Activated T-helper 9 cell treated with anti-CD3 and anti-CD28 coated beads, Interleukin-2, amount 50 U/mL, for 16 hours (primary cell): ENCODE measurements around the gene ANTXR1.

Experiments used
- DNase-seq: peaks from one replicate; pipeline ENCODE4 v3.0.0-alpha.2; 2020; ENCODE audit warnings: low read depth

The ANTXR1 gene

DNA sequence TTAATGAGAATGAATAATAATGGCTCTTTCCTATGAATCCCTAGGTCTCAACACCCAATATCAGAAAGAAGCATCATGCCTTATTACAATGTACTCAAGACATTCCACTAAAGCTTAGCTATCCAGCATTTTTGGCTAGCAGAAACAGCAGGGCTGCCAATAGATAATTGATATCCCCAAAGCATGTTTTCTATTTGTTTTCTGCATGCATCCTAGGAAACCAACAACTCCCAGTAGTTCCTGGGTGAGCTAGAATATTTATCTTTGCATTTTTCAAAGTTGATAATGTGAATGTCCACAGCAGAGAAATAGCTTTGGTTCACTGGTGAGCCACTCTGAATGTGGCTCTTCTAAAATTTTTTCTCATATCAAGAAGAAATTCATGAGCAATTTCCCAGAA lies 5.8 kb upstream of the ANTXR1 start:
- no peak for DNase-seq

DNA sequence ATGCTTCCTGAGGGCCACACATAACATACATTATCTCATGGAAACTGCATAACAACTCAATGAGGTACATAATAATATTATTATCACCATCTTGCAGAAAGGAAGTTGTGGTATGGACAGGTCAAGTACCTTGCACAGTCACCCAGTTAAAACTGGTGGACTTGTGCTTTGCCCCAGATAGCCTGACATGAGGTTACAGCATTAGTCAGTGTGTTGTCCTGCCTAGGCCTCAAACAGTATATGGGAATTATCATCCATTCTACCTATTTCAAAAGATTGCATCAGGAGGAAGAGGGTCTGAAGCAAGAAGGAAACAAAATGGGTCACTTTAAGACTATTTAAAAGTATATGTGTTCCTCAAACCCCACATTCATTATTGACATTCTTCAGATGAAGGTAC lies 5.4 kb upstream of the ANTXR1 start:
- DNase-seq, result no peak

DNA sequence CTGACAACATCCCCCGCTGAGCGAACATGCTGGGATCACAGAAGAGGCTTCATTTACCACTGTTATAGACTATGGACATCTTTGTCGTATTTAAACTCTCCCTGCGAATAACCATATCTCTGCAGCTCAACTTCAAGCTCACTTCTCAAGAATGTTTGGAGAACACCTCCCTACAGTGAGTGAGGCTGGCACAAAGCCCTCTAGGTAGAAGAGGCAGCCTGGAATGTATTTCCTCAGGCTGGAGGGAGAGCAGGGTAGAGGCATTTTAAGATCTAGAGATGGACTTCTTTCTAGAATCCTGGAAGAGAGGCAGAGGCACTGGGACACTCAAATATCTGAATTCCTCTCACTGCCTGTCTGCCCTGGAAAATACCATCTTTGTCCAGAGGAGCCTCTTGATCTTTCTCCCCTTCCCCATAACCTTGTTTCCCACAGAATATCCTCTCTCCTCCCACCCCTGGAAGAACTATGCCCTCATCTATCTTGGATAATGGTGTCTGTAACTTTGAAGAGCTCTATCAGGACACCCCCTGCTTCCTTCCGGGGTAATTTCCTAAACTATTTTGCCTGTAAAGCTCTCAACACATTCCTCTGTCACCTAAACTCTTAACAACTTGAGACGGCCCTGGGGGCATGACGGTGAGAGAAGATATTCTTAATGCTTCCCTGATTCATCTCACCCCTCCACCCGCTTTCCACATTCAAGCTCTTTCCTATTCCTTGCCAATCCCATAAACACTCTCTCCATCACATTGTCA lies 2.4 kb upstream of the ANTXR1 start:
- DNase-seq, result no peak

DNA sequence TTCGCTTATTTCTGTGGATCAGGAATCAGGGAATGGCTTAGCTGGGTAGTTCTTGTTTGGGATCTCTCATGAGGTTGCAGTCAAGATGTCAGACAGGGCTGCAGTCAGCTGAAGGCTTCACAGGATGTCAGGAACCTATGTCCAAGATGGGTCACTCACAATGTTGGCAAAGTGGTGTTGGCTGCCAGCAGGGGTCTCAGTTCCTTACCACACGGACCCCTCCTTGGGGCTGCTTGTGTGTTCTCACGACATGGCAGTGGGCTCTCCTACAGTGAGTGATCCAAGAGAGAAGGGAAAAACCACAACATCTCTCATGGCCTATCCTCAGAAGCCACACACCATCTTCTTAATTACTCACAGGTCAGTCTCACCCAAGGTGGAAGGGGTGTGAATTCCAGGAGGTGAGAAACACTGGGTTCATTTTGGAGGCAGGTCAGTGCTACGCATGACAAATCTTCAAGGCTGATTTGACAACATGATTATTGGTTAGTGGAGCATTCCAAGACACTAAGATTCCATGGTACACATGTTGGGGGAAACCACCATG lies 1.3 kb upstream of the ANTXR1 start:
- no peak for DNase-seq

DNA sequence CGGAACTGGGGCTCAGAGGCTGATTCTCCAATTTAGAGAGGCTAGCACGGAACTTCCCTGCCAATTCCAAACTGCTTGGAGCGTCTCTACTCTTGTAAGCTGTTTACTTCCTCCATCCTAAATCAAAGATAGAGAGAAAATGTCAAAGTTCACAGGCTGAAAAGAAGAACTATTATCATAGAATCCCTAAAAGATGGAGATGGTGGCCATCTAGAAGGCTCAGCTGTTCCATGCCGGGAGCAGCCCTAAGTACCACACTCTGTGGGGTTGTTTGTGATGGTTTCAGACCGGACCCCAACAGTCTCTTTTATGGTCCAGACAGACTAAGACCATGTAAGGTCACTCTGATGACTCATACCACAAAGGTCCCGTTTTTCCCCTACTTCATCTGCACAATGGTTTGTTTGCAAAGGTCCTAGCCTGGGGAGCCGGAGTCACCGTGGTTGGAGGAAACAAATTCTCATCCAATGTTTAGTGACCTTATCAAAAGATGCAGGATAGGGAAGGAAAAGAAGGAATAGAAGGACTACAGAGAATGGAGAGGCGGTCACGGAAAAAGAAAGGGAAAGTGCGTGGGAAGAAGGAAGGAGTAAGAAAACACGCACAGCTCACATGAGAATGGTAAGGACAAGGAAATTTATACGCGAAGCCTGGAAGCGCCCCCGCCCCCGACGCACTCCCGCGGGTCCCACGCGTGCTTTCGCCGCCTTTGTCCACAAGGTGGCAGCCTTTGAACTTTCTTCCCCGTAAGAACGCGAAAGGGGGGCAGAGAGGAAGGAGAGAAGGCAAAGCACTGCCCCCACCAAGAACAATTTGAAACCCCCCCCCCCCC lies 453 bp upstream of the ANTXR1 start:
- no peak for DNase-seq

DNA sequence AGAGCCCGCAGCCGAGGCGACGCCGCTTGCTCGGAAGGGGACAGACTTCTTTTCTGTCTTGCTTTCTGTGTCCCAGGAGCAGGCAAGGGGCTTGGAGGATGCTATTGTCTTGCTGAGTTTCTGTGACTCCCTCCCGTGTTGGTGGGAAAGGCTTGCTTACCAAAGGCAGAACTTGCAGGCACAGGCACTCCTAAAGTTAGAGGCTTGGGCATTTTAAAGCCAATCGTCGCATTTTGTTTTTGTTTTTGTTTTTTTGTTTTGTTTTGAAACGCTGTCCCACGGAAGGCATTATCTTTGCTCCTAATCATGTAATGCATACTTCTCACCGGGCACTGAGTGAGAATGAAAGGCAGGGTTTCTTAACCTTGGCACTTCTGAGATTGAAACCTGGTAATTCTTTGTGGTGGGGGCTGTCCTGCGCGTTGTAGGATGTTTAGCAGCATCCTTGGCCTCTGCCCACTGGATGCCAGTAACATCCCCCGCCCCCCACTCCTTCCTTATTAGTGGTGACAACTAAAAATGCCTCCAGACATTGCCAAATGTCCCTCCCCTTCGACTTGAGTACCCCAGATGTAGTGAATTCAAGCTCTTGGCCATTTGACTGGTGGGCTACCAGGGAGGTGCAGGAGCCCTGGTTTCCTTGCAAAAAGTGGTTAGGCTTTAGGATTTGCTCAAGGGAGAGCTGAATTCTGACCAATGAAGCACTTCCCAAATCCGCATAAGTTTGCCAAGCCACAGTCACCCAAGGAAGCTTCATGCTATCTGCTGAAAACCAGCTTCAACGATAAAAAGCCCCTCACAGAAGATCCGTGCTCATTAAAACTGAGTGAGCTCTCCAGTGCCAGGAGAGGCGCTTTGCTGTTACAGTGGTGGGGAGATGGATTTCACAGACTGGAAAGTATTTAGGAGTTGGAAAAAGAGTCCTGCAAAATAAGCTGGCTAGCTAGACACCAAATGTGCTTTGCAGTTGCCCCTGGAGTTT lies 1.2 kb downstream of the ANTXR1 start:
- DNase-seq, result no peak

DNA sequence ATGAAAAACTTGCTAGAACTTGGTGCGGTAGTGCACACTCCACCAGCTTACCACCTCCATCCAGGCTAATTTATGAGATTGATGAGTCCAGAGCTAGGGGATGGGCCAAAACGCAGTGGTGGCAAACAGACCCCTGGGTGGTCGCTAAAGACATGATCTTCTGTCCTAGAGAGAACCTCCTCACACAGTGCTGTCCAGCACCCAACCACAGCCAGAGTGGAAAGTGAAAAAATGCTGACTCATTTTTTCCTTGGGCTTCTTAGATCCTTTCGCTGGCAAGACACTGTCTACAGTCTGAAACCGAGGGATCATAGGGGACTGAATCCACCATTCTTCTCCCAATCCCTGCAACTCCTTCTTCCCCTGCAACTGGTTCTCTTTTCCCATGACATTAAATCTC lies 4.1 kb downstream of the ANTXR1 start:
- DNase-seq, result no peak

DNA sequence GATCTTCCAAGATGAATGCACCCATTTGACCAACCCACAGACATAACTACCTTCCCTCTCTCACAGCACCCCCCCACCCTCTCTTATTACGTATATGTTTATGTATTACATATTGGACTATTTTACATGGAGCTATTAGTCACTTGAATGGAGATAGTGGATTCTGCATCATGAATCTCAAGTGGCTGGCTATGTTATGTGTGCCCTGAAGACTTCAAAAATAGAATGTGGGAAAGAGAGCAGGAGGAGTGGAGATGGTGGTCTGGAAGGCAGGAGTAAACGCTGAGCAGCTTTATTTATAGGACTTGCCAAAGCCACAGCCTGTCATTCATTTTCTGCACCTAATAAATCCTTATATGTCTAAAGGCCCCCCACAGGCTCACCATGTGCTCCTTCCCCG lies 4.9 kb downstream of the ANTXR1 start:
- DNase-seq, result no peak

DNA sequence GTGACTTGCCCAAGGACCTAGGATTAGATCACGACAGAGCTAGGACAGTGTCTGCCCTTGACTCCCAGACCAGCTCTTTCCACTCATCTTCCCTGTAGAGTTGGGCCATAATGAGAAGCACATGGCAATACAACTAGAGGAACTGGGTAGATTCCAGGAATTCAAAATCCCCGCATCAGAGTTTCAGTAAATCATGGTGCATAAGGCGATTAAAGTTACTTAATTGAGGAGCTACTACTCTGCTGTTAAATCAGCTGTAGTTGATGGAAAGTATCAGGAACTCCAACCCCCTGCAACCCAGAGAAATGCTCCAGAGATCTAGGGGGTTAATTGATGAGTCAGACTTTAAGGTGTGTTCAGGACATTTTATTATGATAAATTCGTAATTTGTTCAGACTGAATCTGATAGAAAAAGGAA lies 5.7 kb downstream of the ANTXR1 start:
- no peak for DNase-seq

DNA sequence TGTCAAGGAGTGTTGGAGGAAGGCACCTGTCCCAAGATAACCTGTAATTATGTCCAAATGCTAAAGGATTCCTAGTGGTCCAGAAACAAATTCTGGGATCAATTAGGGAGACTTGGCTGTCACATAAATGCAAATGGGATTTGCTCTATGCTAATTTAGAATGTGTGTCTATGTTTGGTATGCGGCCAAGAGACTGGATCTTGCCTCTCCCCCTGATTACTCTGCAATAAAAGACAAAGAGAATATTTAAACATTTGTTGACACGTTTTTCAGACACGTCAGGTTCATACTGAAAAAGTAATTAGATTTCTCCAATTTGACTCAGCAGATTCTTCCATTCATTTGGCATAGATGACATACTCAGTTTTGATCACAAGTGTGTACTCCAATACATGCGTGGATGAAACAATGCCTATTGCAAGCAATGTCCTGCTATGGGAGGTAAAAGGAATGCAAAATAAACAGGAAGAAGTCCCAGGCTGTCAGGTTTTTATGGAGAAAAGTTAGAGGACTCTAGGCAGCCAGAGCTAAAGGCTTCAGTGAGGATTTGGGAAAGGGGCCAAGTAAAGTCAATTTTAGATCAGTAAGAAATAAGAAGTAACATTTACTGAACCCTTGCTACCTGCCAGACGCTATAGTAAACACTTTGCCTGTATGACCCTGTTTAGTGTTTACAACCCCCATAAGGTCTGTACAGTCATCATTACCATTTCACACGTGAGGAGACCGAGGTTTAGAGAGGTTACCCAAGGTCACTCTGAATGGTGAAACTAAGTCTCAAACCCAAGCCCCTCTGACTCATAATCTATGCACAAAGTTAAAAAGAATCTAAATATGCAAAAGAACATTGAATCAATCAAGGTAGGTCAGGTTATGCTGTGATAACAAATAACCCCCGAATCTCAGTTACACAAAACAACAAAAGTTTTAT lies 7.8 kb downstream of the ANTXR1 start:
- DNase-seq, result no peak

DNA sequence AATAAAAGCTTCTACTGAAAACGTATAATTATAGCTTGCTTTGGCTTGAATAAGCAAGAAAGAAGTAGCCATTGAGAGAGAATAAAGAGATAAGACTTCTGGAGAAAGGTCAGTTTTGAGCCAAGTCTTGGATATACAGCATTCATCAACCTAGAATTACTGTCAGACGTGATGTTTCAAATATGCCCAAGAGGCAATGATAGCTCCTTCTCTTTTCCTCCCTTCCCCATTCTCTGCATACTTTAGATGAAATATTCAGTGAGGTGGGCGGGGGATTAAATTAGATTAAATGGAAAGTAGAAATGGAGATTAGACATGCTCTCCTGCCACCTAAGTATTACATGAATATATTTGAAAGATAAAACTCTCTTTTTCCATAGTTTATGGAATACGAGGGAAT lies 8.7 kb downstream of the ANTXR1 start:
- DNase-seq, result no peak

DNA sequence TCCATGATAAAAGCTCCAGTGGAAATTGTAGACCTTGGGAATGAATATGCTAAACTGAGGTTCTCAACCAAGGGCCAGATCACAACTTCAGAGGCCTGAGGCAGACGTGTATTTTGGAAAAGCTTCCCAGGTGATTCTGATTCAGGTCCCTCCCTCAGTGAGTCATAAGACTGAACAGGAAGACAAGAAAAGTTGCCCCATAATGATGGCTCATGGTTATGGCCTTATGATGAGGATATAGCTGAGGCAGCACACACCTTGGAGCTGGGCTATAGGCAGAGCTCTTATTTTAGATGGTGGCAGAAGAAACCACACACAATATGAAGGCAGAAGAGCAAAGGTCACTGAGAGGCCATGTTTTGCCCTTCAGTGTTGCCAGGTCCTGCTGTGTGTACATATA lies 9.6 kb downstream of the ANTXR1 start:
- DNase-seq, result no peak

DNA sequence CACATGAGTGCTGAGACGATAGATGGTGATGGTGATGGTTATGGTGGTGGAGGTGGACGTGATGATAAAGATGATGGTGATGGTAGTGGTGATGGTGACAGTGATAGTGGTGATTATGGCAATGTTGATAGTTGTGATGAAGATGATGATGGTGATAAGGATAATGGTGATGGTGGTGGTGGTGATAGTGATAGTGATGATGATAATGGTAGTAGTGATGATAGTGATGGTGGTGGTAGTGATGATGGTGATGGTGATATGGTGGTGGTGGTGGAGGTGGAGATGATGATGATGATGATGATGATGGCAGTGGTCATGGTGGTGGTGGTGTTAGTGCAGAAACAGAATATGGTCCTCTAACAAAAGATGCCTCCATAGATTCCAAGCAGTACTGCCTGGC lies 10.3 kb downstream of the ANTXR1 start:
- no peak for DNase-seq

DNA sequence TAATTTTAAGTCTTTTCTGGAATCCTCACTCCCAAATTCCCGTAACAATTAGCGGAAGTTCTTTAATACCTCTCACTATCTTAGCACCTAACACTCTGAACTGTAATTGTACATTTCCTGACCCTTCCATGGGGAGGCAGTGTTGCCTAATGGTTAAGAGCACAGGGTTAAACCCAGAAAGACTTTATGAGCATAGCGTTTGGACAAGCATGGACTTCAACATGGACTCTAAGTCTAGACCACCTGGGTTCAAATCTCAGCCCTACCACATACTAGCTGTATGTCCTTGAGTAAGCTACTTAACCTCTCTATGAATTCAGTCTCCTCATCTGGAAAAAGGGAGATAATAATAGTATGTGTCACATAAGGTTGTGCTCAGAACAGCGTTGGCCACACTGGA lies 13.0 kb downstream of the ANTXR1 start:
- DNase-seq, result no peak

DNA sequence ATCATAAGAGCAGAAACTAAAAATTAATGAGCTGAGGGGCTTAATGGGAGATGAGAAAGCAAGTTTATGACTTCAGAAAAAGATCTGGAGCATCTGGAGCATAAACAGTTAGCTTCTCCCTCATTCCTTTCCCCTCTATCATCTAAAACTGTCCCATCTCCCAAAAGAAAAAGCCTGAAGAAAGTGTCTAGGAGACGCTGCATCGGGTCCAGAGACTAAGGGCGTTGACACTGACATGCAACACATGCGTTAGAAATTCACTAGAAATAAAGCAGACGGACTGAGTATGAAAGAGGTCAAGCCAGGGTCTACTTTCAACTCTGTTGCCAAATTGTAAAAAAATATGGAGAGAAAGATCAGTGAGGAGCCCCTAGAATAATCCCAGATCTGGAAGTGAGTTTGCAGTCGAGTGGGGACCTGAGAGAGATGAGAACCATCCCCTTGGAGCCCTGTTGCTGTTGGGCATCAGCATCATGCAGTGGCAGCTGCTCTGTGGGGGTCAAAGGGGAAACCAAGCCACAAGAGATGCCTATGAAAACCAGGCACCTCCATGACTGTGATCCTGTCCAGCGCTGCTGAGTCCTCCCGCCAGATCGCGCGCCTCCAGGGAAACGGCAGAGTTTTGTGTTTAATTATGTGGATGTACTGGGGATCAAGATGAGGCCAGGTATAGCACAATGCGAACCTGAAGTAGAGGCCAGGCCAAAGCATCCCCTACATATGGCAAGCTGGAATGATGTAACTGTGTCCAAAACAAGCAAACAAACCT lies 13.9 kb downstream of the ANTXR1 start:
- DNase-seq, result no peak

DNA sequence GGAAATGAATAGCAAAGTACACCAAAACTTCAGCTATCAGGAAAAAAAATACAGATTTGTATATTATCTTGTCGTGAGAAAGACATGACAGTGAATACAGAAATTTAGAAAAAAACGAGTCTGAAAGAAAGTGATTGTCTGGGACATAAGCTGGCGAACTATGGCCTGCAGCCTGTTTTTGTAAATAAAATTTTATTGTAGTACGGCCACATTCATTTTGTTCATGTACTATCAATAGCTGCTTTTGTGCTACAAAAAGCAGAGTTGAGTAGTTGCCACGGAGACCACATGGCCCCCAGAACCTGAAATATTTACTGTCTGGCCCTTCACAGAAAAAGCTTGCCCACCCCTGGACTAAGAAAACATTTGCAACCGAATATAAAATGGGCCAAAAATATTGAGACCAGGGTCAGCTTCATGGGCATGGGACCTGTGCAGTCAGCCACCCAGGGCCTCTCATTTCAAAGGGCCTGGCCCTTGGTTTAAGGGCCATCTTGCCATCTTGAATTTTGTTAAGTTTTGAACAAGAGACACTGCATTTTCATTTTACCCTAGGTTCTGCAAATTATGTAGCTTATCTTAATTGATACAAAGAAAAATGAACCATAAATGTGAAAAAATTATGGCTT lies 17.9 kb downstream of the ANTXR1 start:
- DNase-seq, result no peak

DNA sequence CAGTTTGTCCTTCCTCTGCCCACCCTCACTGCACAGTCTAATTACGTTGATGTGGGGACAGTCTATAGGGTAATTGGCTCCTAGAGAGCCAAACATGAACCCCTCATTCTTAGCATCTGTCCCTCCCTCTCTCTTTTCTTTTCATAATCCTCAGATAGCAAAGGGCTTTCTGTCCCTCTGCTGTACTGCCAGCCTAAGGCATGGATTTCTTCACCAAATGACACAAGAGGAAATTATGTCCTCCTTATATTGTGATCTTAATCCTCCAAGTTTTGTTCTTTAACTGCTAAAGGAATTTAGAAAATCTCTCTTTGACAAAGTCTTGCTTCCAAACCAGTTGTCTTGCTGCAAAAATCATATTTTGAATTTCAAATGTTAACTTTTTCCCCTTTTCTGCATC lies 18.5 kb downstream of the ANTXR1 start:
- no peak for DNase-seq

DNA sequence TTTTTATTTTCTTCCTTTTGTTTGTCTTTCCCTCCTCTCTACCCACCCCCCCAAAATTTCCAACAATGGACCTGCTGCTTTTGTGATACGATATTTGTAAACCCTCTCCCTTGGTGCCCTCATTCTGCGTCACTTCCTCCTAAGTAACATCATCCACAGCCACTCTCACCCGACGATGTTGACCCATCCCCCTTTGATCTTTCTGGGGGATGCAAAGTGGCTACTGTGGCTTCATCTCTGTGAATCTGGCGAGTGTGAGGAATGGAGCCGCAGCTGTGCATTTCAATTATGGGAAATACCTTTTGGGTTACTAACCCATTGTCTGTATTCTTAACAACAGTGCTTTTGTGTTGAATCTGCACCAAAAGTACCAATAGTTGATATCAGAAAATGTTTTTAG lies 19.4 kb downstream of the ANTXR1 start:
- no peak for DNase-seq

DNA sequence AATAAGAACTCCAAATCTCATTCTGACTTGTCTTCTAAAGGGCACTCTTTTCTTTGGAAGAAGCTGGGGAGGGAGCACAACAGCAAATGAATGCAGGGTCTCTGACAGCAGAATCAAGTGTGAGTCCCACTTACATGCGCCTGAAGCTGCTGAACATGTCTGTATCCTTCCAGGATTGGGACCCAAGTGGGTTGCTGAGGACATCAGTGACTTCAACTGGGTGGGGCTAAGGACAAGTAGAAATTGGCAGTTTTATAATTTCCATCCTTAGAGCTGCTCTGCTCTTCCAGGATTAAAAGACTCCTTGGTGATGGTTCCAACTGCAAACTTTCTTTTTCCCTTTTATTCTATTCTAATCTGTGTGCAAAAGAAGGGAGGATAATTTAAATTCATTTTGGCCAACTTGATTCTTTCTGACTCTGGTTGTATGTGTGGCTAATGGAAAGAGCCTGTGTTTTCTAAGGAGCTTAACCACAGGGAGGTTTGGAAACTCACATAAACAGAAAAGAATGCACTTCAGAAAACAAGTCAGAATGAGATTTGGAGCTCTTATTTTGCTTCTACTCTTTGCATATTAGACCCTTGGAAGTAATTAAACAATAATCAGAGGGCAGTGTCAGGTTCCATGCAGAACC lies 20.6 kb downstream of the ANTXR1 start:
- DNase-seq, result no peak
